GM12878 (cell line): ENCODE data around the gene CSTB. TPM values are rescaled to one million over a fixed set of nuclear protein-coding genes. Genes with fewer than 3 reads are reported as not detected.
A peak's percentile ranks its signal among the peaks of the same experiment; 100 is the strongest.

ENCODE experiments used
- ATAC-seq: fragments of 200-7000 bp; cut with Tn5 transposase; 3 replicates; pipeline ENCODE4 v1.9.1; 2020; ENCODE audit warnings: mild to moderate bottlenecking, moderate library complexity
- BruUV-seq: library from RNA; stranded (reverse); fragments of 400-500 nt; replicated peaks from 2 replicates; lab custom pipeline; 2021; lab: Mats Ljungman, UMichigan
- CTCF ChIA-PET: fragments of 300-600 bp; sonication (Branson Sonifier 250); formaldehyde crosslinking; extraction: SDS; loops from one replicate; lab custom pipeline; 2021; ENCODE audit warnings: inconsistent platforms; lab: Yijun Ruan, JAX
- POLR2A ChIA-PET: fragments of 350-600 bp; formaldehyde crosslinking; extraction: SDS; loops from one replicate; lab custom pipeline; 2021; ENCODE audit warnings: inconsistent platforms; lab: Charles Lee
- RAD21 ChIA-PET: fragments of 300-600 bp; sonication (Branson Sonifier 250); formaldehyde crosslinking; loops from one replicate; lab custom pipeline; 2023; ENCODE audit warnings: antibody characterized with exemption; ENCODE audit not compliant: unreplicated experiment; lab: Charles Lee
- SMC1A ChIA-PET: fragments of 300-600 bp; sonication (Branson Sonifier 250); formaldehyde crosslinking; loops from one replicate; lab custom pipeline; 2023; ENCODE audit not compliant: unreplicated experiment, uncharacterized antibody; lab: Charles Lee
- DNase-seq: peaks from one replicate; pipeline ENCODE4 v3.0.0-alpha.2; 2011; ENCODE audit warnings: low read depth, low spot score
- FAIRE-seq: peaks from 3 replicates; lab custom pipeline; 2011; peaks lifted over from hg19 to GRCh38; lab: Jason Lieb, UNC
- H2AFZ ChIP-seq: 2 replicates; pipeline ENCODE4 v1.6.0; 2011; ENCODE audit warnings: low read depth, low read length, control low read depth; ENCODE audit not compliant: control insufficient read depth
- H3K27ac ChIP-seq: 2 replicates; pipeline ENCODE4 v1.5.1; 2011; ENCODE audit warnings: control low read depth; ENCODE audit not compliant: control insufficient read depth, insufficient read depth
- H3K27me3 ChIP-seq, 2 experiments: replicated peaks in 1 of 2; 2 replicates each; pipeline versions ENCODE4 v1.6.0 to v1.6.1; 2011; ENCODE audit warnings: low read length in 1 of 2; ENCODE audit not compliant: control insufficient read depth in 2 of 2, insufficient read depth in 2 of 2
- H3K36me3 ChIP-seq, 2 experiments: 2 replicates each; pipeline ENCODE4 v1.5.1; 2011; ENCODE audit warnings: low read length in 1 of 2; ENCODE audit not compliant: control insufficient read depth in 2 of 2, insufficient read depth in 2 of 2
- H3K4me1 ChIP-seq: 2 replicates; pipeline ENCODE4 v1.6.1; 2011; ENCODE audit warnings: mild to moderate bottlenecking, low read length, moderate library complexity, mixed read lengths; ENCODE audit not compliant: control insufficient read depth, insufficient read depth
- H3K4me2 ChIP-seq: 2 replicates; pipeline ENCODE4 v1.6.0; 2011; ENCODE audit warnings: control low read depth; ENCODE audit not compliant: control insufficient read depth, insufficient read depth
- H3K4me3 ChIP-seq: fragments of 200-600 bp; sonication (generic); 2 replicates; pipeline ENCODE4 v1.5.1; 2016
- H3K79me2 ChIP-seq: 2 replicates; pipeline ENCODE4 v1.6.0; 2011; ENCODE audit warnings: low read length; ENCODE audit not compliant: control insufficient read depth, insufficient read depth
- H3K9ac ChIP-seq: 2 replicates; pipeline ENCODE4 v1.8.0; 2011; ENCODE audit warnings: low read length, control low read depth, mixed read lengths; ENCODE audit not compliant: control insufficient read depth, insufficient read depth
- H3K9me3 ChIP-seq: replicated peaks from 3 replicates; pipeline ENCODE4 v1.5.1; 2011; ENCODE audit warnings: mild to moderate bottlenecking, low read length; ENCODE audit not compliant: control insufficient read depth, insufficient read depth
- H4K20me1 ChIP-seq: 2 replicates; pipeline ENCODE4 v1.6.0; 2011; ENCODE audit not compliant: control insufficient read depth, insufficient read depth
- BCL3 ChIP-seq: IDR thresholded peaks from 2 replicates; pipeline ENCODE4 v1.6.1; 2011; ENCODE audit warnings: borderline replicate concordance, low read depth, mild to moderate bottlenecking, moderate library complexity, low read length; ENCODE audit not compliant: insufficient read depth, poor library complexity, severe bottlenecking
- CBFB ChIP-seq: IDR thresholded peaks from 2 replicates; pipeline ENCODE4 v1.6.1; 2016; ENCODE audit warnings: antibody characterized with exemption, low read depth
- CREM ChIP-seq: IDR thresholded peaks from 2 replicates; pipeline ENCODE4 v1.6.1; 2014; ENCODE audit warnings: antibody characterized with exemption, low read depth
- FOS ChIP-seq: IDR thresholded peaks from 3 replicates; pipeline ENCODE4 v1.6.1; 2011; ENCODE audit warnings: borderline replicate concordance; ENCODE audit not compliant: insufficient read length; ENCODE audit errors: extremely low read depth
- IRF5 ChIP-seq: fragments of 450-650 bp; IDR thresholded peaks from 2 replicates; pipeline ENCODE4 v1.6.1; 2017; ENCODE audit warnings: borderline replicate concordance
- MAX ChIP-seq: IDR thresholded peaks from 2 replicates; pipeline ENCODE4 v1.6.1; 2012; ENCODE audit warnings: low read depth, low read length, improper control_type of control experiment
- NFYA ChIP-seq: IDR thresholded peaks from 2 replicates; pipeline ENCODE4 v1.6.1; 2011; ENCODE audit warnings: low read depth, mild to moderate bottlenecking, low read length, improper control_type of control experiment, borderline replicate concordance
- NFYB ChIP-seq: IDR thresholded peaks from 2 replicates; pipeline ENCODE4 v1.6.1; 2011; ENCODE audit warnings: low read depth, mild to moderate bottlenecking, low read length, improper control_type of control experiment, moderate library complexity; ENCODE audit not compliant: insufficient read depth
- PBX3 ChIP-seq: IDR thresholded peaks from 2 replicates; pipeline ENCODE4 v1.6.1; 2011; ENCODE audit warnings: mild to moderate bottlenecking, low read depth, low read length, moderate library complexity; ENCODE audit not compliant: insufficient replicate concordance
- POLR2AphosphoS5 ChIP-seq: IDR thresholded peaks from 2 replicates; pipeline ENCODE4 v1.6.1; 2011; ENCODE audit warnings: mild to moderate bottlenecking, low read length, inconsistent platforms
- RELA ChIP-seq: fragments of 450-650 bp; IDR thresholded peaks from 2 replicates; pipeline ENCODE4 v1.8.0; 2014; ENCODE audit warnings: borderline replicate concordance; ENCODE audit not compliant: partially characterized antibody
- RUNX3 ChIP-seq: IDR thresholded peaks from 2 replicates; pipeline ENCODE4 v1.6.1; 2012; ENCODE audit warnings: low read length, inconsistent platforms
- SP1 ChIP-seq: IDR thresholded peaks from one replicate; pipeline ENCODE4 v1.6.1; 2011; ENCODE audit warnings: low read depth, low read length
- SUZ12 ChIP-seq: fragments of 200-600 bp; sonication (generic); IDR thresholded peaks from one replicate; pipeline ENCODE4 v1.6.1; 2018; ENCODE audit warnings: antibody characterized with exemption, mild to moderate bottlenecking; ENCODE audit not compliant: unreplicated experiment
- TCF3 ChIP-seq: IDR thresholded peaks from 2 replicates; pipeline ENCODE4 v1.6.1; 2012; ENCODE audit warnings: low read depth, mild to moderate bottlenecking, low read length, borderline replicate concordance; ENCODE audit not compliant: insufficient read depth
- USF2 ChIP-seq: IDR thresholded peaks from 2 replicates; pipeline ENCODE4 v1.6.1; 2011; ENCODE audit warnings: low read depth, low read length, improper control_type of control experiment, borderline replicate concordance
- WGBS: methylation state at CpG from one replicate; pipeline ENCODE4 v1.1.6; 2016; ENCODE audit warnings: low lambda C conversion rate; ENCODE audit not compliant: insufficient replicate concordance, insufficient coverage; ENCODE audit errors: missing lambda C conversion rate; 5-methylcytosine and 5-hydroxymethylcytosine counted together
- in situ Hi-C: fragments of 300-500 bp; cut with MboI; formaldehyde crosslinking; loops from 9 replicates; pipeline ENCODE4 v1.14.3; 2018; ENCODE audit warnings: mixed read lengths
- intact Hi-C: fragments of 100-400 bp; cut with micrococcal nuclease; formaldehyde crosslinking; loops from one replicate; pipeline ENCODE4 v1.14.2; 2022; ENCODE audit not compliant: unreplicated experiment
- polyA plus RNA-seq, 11 experiments: library from polyadenylated mRNA; depleted of rRNA in 4 of 11; unstranded in 6 of 11; stranded (reverse) in 5 of 11; fragments of >200 nt; fragmentation: Nextera tagmentation in 4 of 11; fragmentation: Illumina TruSeq in 1 of 11; extraction: Ambion mirVana in 4 of 11; extraction: Trizol in 1 of 11; gene quantifications; 1 replicate in 1 of 11; 2 replicates in 10 of 11; pipeline versions ENCODE4 v1.2.1 to v1.2.3, GENCODE V29; 2011 to 2016; ENCODE audit warnings: inconsistent platforms in 2 of 11, missing spikeins in 2 of 11, low read depth in 1 of 11
- total RNA-seq, 4 experiments: library from RNA; depleted of rRNA in 3 of 4; stranded (reverse); fragments of >200 nt in 3 of 4; fragmentation: Illumina TruSeq in 1 of 4; extraction: Trizol in 1 of 4; gene quantifications; 2 replicates each; pipeline versions ENCODE4 v1.2.1 to v1.2.3, GENCODE V29; 2013 to 2021

The CSTB gene
- total and polyA plus RNA-seq, 10 of the 15 experiments (the other 5 are each of a cell fraction or from before 2014, with no cell fraction given), result 12.5 to 82.7 (median 41.9) TPM

GRCh38 chr21:43754948-43755781 lies 20.9 kb downstream of the CSTB start:
- CTCF ChIA-PET, result no interaction called here

More at GRCh38 chr21:43754948-43755781, 20.9 kb downstream of the CSTB start:
- no TSS peak for BruUV-seq
- DNase-seq (no peak), ATAC-seq (peak; percentile 54), FAIRE-seq (no peak)
- no peak overlapping the region for H2AFZ ChIP-seq
- H3K9me3 ChIP-seq, result no peaks in the 10 kb centered on the region
- WGBS, result 96% methylated on average over 26 of the region's 26 CpGs
- intact Hi-C loops, result no loop called here
- no peaks in the 10 kb centered on the region for H3K79me2 ChIP-seq
- H3K27ac ChIP-seq, result no peak overlapping the region
- H4K20me1 ChIP-seq, result no peaks in the 10 kb centered on the region
- no peaks in the 10 kb centered on the region for H3K4me1 ChIP-seq
- ChIA-PET POLR2A (no interaction called here), SMC1A (no interaction called here), RAD21 (no interaction called here)
- H3K4me3 ChIP-seq, result no peak overlapping the region
- no peak overlapping the region for H3K9ac ChIP-seq
- no peaks in the 10 kb centered on the region for H3K27me3 ChIP-seq
- H3K4me2 ChIP-seq, result no peak overlapping the region
- H3K36me3 ChIP-seq, result peaks cover 11 to 37% of the 10 kb centered on the region in 2 experiments; a peak in 3 of 4 replicates
- no peak for TF ChIP-seq RELA
- TF ChIP-seq PBX3, result peak; percentile 56
- no peak for TF ChIP-seq RUNX3
- no peak for TF ChIP-seq SUZ12
- TF ChIP-seq IRF5, result no peak
- peak; percentile 95 for TF ChIP-seq BCL3
- TF ChIP-seq MAX, result no peak
- TF ChIP-seq POLR2AphosphoS5, result no peak
- TF ChIP-seq USF2, result no peak
- TF ChIP-seq CREM, result no peak
- peak; percentile 90 for TF ChIP-seq NFYB
- TF ChIP-seq CBFB, result no peak
- TF ChIP-seq SP1, result peak; percentile 81
- 0 out of 2 replicates have a peak, but pooled peaks have one; percentile 44 for TF ChIP-seq TCF3
- TF ChIP-seq FOS, result peak; percentile 71
- TF ChIP-seq NFYA, result no peak
- in situ Hi-C loops, result no loop called here
